Anterior cingulate cortex (tissue), 58 donors: ENCODE data around the gene BAMBI.

Experiments
- DNase-seq, 58 donors: peaks; one replicate each; lab custom pipeline; 2025; lab: John Stamatoyannopoulos, UW

The BAMBI gene

DNA sequence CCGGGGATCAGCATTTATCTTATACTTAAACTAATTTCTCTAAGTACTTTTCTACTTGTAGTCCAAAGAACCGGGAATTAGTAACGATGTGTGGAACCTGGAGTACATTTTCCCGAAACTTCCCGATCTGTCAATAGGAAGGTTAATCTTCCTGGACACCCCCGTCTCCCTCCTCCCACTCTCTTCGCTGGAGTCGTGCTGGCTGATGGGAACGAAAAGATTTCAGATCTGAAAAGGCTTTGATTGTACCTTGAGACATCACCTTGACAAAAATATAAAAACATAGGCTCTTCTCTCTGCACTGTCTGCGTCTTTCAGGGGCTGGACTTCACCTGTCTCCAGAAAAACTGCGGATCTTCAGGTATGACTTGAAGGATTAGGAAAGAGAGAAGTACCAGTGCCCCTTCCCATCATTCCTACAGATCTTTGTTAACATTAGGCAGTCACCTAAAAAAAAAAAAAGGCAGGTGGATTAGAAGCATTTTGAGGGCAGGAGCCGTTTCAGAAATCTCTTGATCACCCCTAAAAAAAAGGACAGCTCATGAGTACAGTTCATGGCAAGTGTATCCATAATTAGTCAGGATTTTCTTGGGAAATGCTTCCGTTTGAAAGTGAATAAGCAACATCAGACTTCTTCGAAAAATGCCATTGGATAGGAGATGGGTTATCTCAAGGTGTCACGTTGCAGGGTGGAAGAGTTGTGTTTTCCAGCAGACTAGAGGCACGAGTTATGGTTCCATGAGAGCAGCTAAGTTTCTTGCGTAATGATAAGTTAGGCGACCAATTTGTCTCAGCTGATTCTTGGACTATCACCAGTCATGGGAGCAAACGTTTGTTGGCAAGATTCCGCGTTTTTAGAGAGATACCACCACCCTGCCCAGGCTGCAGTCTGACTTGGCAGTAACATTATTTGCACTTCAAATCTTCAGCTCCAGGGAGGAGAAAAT lies 7.8 kb upstream of the BAMBI start:
- no peak for DNase-seq

DNA sequence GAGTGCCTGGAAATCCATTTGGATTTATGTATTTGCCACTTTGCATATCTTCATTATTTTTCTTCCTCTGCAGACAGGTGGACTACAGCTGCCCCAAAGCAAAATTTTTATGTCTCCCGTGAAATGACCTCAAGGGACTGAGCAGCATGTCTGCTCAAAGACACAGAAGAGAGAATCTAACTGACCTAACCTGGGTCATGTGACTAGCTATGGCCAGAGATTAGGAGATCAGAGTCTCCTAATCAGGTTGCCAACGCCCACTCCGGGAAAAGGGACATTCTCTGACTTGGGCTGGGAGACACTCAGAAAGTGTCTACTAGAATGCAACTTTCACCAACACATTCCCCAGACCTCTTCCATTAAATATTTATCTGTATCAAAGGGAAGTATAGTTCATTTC lies 2.5 kb upstream of the BAMBI start:
- no peak for DNase-seq

DNA sequence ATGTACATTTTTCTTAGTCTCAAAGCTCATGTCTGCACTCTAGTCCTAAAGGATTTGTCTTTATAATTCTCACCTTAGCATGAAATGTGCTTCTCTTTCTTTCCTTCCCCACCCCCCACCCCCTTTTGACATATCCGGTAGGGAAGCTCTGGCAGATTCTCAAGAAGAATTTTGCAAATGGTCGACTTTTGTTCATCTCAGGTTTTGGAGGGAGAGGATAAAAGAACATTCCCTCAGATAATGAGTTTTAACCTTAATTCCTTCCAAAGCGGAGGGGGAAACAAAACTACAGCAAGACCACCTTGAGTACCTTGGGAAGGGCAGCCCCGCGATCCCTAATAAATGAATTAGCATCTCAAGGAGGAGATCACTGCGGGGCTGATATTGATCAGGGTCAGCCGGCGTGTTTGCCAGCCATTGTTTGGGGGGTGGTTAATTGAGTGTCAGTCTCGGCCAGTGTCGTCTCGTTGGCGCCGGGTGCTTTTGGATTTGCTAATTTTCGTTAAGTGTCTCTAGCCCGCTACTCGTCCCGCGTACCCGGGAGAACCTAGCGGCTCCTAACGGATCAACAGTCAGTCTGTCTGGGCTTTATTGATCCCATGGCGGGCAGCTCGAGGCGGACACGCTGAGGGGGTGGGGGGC lies 874 bp upstream of the BAMBI start:
- DNase-seq, result peak in 16 of 58 donors; percentile 22 to 72 (median 49)

DNA sequence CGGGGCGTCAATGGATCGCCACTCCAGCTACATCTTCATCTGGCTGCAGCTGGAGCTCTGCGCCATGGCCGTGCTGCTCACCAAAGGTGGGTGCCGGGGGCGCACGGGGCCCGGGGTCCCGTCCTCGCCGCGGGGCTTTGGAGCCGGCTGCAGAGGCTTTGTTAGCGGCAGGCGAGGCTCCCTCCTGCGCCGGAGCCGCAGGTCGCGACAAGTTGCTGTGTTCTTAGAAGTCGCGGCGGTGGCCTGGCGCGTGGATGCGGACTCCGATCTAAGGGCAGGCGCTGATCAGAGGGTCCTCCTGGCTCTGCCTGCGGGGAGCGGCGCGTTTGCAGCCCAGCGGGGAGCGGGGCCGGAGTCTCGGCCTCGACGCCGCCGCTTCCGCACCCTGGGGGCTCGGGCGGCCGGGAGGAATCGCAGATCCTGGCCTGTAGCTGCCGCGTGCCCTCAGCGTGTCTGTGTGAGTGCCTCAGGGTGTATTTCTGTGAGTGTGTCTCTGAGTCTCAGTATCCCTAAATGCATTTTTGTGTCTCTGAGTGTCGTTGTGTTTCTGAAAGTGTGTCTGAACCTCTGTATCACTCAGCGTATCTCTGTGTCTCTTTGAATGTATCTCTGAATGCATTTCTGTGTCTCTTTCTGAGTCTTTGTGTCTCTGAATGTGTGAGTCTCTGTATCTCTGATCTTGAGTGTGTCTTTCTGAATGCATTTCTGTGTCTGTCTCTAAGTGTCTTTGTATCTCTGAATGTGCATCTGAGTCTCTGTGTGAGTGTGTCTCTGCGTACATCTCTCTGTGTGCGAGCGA lies 766 bp downstream of the BAMBI start:
- DNase-seq, result peak in 13 of 58 donors; percentile 16 to 53 (median 26)

DNA sequence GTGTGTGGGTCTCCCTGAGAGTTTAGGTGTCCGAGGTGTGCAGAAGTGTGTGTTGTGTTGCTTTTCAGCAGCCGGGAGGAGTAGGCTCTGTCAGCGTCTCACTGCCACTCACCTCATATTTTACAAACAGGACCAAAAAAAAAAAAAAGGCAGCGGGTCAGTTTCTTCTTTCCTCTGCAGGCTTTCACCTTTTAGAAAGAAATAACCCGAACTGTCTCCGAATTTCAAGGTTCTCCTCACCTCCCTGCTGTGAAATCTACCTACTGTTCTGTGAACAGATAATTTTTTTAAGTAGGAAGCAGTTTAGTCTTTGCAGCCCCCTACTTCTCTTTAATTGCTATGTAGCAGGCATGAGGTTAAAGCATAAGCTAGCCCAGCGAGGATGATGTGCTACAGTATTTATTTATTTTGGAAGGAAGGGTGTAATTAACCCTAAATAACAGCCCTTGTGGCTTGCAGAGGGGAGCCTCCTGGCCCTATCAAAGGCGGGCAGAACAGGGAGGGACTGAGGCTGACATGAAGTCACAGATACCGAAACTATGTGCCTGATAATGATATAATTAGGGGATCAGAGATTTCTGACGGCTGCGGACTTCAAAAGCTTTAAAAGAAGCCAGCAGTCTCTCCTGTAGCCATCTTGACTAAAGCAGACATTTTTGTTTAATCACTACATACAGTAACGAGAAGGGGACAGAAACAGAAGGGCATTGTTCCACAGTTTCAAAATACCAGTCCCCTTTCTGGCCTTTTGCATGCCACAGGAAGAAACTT lies 1.6 kb downstream of the BAMBI start:
- no peak for DNase-seq

- no peak for DNase-seq
Measured at GRCh38 chr10:28679581-28680357, 2.4 kb downstream of the BAMBI start.

DNA sequence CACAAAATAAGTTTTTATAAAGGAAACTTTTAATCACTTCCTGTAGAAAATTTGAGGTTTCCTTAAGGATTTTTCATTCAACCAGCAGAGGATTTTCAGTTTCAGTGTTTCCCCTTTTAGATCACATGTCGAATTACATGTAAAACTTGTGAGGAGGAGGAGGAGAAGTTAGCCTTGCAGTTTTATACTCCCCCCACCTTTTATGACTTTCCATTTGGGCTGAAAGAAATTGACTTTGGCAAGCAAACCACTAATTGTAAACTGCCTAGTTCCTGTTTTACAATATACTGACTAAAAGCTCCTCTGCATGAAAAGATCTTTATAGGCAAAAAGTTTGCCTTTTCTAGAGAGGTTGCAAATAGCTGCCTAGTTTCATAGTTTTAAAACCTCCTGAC lies 3.0 kb downstream of the BAMBI start:
- DNase-seq, result no peak

DNA sequence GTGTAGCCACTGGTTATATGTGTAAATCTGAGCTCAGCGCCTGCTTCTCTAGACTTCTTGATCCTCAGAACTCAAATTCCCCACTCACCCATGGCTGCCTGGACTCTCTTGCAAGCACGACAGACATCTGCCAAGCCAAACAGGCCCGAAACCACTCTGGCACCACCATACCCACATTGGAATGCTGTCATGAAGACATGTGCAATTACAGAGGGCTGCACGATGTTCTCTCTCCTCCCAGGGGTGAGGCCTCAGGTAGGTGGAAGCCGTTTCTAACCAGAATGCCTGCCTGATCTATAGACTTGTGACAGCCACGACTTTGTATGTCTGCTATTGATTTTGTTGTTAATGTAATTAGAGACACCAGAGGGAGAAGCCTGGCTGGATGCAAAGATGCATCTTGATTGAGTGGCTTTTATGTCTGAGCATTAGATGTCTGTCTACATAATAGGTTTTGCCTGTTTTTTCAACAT lies 4.0 kb downstream of the BAMBI start:
- no peak for DNase-seq

- DNase-seq, result no peak
Measured at GRCh38 chr10:28681928-28682750, 4.8 kb downstream of the BAMBI start.

DNA sequence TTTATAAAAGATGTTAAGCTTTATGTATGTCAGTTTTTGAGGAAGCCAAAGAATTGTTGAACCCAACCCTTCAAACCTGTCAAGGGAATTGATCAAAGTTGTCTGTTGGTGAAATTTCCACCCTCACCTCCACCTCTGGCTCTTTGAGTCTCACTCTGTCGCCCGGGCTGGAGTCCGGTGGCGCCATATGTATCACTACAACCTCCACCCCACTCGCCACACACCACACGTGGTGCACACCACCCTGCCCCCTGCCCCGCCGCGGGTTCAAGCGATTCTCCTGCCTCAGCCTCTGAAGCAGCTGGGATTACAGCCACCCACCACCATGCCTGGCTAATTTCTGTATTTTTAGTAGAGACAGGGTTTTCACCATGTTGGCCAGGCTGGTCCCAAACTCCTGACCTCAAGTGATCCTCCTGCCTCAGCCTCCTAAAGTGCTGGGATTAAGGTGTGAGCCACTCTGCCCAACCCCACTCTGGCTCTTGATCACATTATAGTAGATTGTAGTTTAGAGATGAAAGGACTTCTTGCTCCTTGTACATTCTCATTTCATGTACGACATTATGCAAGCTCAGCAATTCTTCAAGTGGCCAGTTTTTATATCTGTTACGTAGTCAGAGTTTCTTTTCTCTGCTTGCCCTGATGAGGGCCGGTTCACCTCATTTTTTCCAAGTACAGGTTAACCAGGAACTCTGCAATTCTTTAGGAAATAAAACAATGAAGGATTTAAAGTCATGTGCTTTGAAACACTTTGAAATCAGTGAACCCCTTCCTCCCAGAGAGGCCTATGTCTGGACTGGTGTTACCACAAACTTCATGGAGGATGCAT lies 7.0 kb downstream of the BAMBI start:
- DNase-seq, result no peak

DNA sequence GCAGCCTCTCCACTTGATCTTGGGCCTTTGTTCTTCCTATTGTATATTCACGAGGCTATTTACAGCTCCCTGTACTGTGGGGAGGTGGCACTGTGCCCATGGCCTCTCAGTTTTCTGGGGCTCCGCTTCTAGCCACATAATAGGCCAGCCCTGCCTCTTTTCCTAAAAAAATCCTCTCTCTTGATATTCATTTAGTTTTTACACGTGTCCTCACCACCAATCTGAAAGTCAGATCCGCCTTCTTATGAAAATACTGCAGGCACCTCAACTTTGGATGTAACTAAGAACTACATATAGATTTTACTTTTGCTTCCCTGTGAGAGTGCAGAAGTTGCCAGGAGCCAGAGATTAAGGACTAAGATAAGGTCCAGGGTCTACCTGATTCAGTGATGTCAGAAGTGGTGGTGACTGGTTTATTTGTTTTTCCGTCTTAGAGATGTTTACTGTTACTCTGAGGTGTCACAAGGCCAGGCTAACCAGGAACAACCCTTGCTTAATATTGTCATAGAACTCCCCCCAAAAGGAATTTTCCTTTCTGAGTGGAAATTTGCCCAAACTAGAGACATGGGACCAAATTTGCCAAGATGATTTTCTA lies 7.8 kb downstream of the BAMBI start:
- no peak for DNase-seq

DNA sequence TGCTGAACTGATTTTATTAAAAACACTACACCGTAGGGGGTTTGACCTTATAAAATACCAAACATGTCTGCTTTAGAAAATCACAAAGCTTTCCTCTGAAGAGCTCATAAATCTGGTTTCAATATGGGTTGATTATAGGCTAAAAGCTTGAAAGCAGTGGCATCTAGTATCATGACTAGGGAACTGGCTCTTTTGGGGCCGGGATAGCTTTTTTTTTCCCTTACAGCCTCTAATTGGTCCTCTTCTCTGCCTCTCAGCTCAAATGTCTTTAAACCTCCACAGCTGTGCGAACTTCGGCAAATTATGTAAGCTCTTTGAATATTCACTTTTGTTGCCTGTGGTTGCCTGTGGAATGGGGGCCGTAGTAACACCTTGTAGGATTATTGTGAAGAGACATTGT lies 8.4 kb downstream of the BAMBI start:
- no peak for DNase-seq

DNA sequence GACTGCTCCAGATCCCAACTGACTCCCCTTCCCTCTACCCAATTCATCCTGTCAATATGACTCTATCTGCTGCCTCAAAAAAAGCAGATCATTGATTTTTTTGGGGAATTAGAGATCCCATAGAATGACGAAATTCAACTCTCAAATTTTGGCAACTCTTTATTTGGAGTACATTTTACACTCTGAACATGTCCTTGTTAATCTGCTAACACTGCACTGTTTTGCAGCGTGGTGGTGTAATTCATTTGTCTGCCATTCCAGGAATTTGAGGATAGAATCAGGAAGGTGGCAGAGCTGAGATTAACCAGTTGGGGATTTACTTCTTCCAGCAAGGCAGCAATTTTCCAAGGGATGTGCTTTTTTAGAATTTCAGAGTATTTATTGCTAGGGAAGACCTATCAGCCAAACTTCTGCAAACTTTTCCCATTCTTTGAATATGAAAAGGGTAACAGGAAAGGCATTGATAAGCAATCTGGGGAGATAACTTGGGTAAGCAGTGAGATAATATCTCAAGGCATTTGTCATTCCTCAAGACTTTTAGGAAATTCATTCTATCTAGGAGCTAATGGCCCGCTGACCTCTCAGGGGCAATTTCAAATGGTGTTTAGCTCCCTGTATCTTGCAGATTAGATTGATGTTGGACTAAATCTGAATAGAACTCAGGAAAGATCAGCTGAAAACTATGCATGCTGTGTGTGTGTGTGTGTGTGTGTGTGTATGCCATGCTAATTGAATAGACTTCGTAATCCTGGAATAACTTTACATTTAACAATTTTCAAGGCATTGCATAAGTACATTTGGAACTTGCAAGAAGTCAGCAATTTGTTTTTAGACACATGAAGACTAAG lies 9.7 kb downstream of the BAMBI start:
- DNase-seq, result no peak

- no peak for DNase-seq
Measured at GRCh38 chr10:28687683-28688001, 10.3 kb downstream of the BAMBI start.

DNA sequence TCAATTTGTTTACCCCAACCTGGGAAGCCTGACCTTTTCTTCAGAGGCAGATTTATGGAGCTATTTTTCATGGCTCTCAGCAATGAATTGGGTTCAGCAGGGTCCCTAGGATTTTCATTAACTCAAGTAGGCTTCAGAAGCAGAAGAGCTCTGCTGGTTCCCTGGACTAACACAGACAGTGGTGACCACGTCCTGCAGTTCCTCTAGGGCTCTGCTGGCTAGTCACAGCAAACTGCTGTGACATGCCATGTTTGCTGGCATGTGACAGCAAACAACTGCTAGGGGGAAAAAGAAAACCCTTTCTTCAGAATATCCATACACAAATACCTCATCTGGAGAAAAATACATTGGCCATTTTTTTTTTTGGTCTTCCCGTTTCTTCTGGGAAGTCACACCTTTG lies 13.2 kb downstream of the BAMBI start:
- no peak for DNase-seq

DNA sequence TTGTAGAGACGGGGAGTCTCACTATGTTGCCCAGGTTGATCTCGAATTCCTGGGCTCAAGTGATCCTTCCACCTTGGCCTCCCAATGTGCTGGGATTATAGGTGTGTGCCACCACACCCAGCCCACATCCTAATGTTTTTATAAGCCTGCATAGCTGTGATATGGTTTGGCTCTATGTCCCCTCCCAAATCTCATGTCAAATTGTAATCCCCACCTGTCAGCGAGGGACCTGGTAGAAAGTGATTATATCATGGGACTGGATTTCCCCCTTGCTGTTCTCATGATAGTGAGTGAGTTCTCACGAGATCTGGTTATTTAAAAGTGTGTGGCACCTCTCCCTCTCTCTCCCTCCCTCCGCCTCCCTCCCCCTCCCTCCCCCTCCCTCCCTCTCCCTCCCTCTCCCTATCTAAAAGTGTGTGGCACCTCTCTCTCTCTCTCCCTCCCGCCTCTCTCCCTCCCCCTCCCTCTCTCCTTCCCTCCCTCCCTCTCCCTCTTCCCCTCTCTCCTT lies 13.9 kb downstream of the BAMBI start:
- DNase-seq, result no peak
